Nephron progenitor cell (in vitro differentiated cells): ENCODE data around the gene PDLIM3.
A peak's percentile ranks its signal among the peaks of the same experiment; 100 is the strongest.

ENCODE experiments used
- DNase-seq: peaks from one replicate; pipeline ENCODE4 v3.0.0; 2021
- H3K27ac Mint-ChIP-seq: 2 replicates; pipeline ENCODE4 v1.8.0; 2021; ENCODE audit warnings: mild to moderate bottlenecking, moderate library complexity, mixed read lengths
- H3K27me3 Mint-ChIP-seq: 2 replicates; pipeline ENCODE4 v1.8.0; 2021; ENCODE audit warnings: mild to moderate bottlenecking, low read depth, mixed read lengths; ENCODE audit not compliant: poor library complexity
- H3K36me3 Mint-ChIP-seq: 2 replicates; pipeline ENCODE4 v1.8.0; 2021; ENCODE audit warnings: low read depth, mixed read lengths
- H3K4me1 Mint-ChIP-seq: 2 replicates; pipeline ENCODE4 v1.8.0; 2021; ENCODE audit warnings: mixed read lengths
- H3K4me3 Mint-ChIP-seq: 2 replicates; pipeline ENCODE4 v1.8.0; 2021; ENCODE audit warnings: mild to moderate bottlenecking, moderate library complexity, mixed read lengths
- H3K9me3 Mint-ChIP-seq: 2 replicates; pipeline ENCODE4 v1.8.0; 2021; ENCODE audit warnings: mild to moderate bottlenecking, moderate library complexity, mixed read lengths
- TF ChIP-seq, protein P1 (sequence below): fragments of 200-600 bp; sonication (generic); IDR thresholded peaks from 2 replicates; pipeline ENCODE4 v1.5.0; 2021; ENCODE audit warnings: antibody characterized with exemption

Gene PDLIM3

DNA sequence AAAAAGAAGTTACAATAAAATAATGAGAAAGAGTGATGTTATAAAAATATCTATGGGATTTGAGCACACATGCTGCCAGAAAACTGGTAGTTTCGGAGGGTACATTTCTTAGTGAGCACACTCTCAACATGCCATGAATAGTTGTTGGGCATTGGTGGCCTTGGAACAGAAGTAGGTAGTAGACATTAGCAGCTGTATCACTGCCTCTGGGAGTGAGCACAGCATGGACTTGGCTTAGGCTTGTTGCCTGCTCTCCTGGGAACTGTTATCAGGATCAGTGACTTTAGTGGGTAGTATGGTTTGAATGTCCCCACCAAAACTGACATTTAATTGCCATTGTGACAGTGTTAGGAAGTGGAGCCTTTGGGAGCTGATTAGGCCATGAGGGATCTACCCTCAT is 13.3 kb upstream of the PDLIM3 start:
- no peak overlapping the region for H3K4me3 Mint-ChIP-seq
- H3K36me3 Mint-ChIP-seq, result no peaks in the 10 kb centered on the region
- peaks cover 4% of the 10 kb centered on the region for H3K4me1 Mint-ChIP-seq
- H3K9me3 Mint-ChIP-seq, result peaks cover 5% of the 10 kb centered on the region
- H3K27me3 Mint-ChIP-seq, result no peaks in the 10 kb centered on the region
- TF ChIP-seq, protein P1, sequence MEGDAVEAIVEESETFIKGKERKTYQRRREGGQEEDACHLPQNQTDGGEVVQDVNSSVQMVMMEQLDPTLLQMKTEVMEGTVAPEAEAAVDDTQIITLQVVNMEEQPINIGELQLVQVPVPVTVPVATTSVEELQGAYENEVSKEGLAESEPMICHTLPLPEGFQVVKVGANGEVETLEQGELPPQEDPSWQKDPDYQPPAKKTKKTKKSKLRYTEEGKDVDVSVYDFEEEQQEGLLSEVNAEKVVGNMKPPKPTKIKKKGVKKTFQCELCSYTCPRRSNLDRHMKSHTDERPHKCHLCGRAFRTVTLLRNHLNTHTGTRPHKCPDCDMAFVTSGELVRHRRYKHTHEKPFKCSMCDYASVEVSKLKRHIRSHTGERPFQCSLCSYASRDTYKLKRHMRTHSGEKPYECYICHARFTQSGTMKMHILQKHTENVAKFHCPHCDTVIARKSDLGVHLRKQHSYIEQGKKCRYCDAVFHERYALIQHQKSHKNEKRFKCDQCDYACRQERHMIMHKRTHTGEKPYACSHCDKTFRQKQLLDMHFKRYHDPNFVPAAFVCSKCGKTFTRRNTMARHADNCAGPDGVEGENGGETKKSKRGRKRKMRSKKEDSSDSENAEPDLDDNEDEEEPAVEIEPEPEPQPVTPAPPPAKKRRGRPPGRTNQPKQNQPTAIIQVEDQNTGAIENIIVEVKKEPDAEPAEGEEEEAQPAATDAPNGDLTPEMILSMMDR, result no peak
- DNase-seq, result no peak
- H3K27ac Mint-ChIP-seq, result no peak overlapping the region

DNA sequence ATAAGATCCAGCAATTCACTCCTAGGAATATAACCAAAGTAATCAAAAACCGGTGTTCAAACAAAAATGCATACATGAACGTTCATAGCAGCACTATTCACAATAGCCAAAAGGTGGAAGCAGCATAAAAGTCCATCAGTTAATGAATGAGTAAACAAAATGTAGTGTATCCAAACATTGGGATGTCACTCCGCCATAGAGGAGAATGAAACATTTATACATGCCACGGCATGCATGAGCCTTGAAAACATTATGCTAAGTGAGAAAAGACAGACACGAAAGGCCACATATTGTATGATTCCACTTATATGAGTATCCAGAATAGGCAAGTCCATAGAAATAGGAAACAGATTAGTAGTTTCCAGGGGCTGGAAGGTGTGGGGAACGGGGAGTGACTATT is 11.0 kb upstream of the PDLIM3 start:
- Mint-ChIP-seq H3K9me3 (peaks cover 5% of the 10 kb centered on the region), H3K27me3 (peaks cover 13% of the 10 kb centered on the region), H3K4me3 (no peak overlapping the region), H3K27ac (no peak overlapping the region), H3K4me1 (peaks cover 14% of the 10 kb centered on the region), H3K36me3 (no peaks in the 10 kb centered on the region)
- TF ChIP-seq, protein P1, result no peak
- no peak for DNase-seq

DNA sequence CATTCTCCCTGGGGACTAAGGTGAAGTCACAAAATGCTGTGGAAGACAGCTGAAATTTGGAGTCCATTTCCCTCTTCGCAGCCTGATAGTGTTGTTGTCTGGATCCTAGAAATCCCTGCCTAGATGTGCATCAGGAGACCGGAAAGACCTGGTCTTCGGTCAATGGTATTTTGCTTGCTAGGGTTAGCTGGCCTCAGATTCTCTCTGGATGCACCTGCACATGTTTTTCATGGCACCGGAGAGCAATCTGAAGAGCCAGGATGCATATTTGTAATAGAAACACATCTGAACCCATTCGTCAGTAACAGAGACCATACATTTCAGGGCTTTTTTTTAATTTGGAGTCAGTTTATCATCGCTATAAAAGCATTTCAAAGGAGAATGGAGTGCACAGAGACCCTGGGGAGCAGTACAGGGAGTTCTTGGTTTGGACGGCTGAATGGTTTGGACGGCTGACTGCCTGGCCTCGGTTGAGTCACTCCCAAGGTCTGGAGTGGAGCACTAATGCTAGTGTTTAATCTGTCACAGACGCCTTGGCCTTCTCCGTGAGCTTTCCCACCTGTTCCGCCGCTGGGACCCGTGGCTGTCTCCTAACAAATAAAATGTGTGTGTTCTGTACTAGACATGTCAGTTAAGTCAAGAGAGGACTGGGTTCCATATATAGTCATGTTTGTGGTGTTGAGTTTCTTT is 7.5 kb upstream of the PDLIM3 start:
- Mint-ChIP-seq H3K27ac (no peak overlapping the region), H3K27me3 (peaks cover 13% of the 10 kb centered on the region), H3K9me3 (no peaks in the 10 kb centered on the region), H3K36me3 (no peaks in the 10 kb centered on the region), H3K4me3 (no peak overlapping the region), H3K4me1 (peaks cover 12% of the 10 kb centered on the region)
- TF ChIP-seq, protein P1, result no peak
- peak; percentile 12 for DNase-seq

DNA sequence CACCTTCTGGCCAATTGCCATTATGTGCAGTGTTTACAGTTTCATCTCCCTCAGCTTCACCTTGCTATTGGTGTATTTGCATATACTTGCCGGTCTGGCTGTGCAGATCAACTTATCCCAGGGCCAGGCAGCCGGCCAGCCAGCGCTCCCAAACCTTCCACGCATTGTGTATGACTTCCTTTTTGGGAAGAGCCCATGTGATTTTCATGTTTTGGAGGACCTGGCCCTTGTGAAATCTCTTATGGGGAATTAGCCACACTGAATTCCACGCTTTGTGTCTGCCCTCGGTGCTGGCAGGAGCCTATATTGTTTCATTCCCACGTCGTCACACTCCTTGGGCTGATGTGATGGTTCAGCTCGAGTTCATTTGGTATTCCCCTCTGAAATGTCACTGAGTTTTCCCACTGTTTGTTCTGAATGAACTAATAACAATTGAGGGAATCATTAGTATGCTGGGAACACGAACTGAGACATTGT is 6.0 kb upstream of the PDLIM3 start:
- peaks cover 12% of the 10 kb centered on the region for H3K4me1 Mint-ChIP-seq
- no peak for DNase-seq
- H3K4me3 Mint-ChIP-seq, result no peak overlapping the region
- H3K27me3 Mint-ChIP-seq, result peaks cover 13% of the 10 kb centered on the region
- no peaks in the 10 kb centered on the region for H3K36me3 Mint-ChIP-seq
- no peak overlapping the region for H3K27ac Mint-ChIP-seq
- TF ChIP-seq, protein P1, result no peak
- H3K9me3 Mint-ChIP-seq, result no peaks in the 10 kb centered on the region

DNA sequence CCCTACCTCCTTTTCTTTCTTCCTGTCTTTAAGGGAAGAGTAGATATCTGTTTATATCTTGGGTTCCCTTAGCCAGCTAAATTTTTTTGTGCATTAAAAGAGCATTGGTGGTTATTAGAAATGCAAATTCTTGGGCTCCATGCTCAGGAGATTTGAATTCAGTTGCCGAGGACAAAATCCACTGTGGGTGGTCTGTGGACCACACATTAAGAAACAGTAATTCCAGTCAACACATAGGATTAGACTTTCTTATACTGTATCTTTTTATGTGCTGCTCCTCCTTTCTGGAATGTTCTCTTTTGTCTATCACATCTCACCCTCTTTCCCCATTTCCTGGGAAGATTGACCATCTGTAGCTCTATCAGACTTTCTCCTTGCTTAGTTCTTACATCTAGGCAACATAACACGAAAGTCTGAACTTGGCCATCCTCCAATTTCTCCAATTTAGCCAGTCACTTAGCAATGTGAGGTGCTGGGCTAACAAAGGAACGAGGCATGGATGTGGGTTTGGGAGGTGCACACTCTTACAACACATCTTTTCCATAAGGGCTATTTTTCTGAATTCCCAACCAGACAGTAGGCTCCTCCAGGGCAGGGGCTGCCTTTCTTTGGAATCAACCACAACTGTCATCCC is 5.3 kb upstream of the PDLIM3 start:
- H3K27me3 Mint-ChIP-seq, result peaks cover 13% of the 10 kb centered on the region
- H3K4me1 Mint-ChIP-seq, result peaks cover 16% of the 10 kb centered on the region
- no peak overlapping the region for H3K27ac Mint-ChIP-seq
- H3K36me3 Mint-ChIP-seq, result no peaks in the 10 kb centered on the region
- DNase-seq, result no peak
- H3K9me3 Mint-ChIP-seq, result no peaks in the 10 kb centered on the region
- TF ChIP-seq, protein P1, result no peak
- H3K4me3 Mint-ChIP-seq, result no peak overlapping the region

DNA sequence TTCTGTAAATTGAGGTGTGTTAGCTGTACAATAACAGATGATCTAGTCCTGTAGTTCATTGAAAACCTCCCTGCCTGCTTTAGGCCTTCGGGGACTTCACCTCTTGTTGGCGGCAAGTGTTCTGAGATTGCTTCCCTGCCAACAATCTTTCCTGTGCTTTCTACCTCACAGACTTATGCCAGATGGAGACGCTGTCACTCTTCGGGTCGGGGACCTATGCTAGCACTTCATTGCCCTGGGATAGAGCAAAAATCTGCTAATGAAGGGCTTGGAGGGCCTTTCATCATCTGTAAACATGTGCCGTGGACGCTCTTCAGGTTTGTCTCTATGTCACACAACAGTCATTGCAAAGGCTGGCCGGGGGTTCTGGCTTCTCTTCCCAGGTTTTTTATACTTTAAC is 4.7 kb upstream of the PDLIM3 start:
- TF ChIP-seq, protein P1, result no peak
- H3K27me3 Mint-ChIP-seq, result peaks cover 13% of the 10 kb centered on the region
- no peak overlapping the region for H3K4me3 Mint-ChIP-seq
- no peak overlapping the region for H3K27ac Mint-ChIP-seq
- H3K4me1 Mint-ChIP-seq, result peaks cover 16% of the 10 kb centered on the region
- DNase-seq, result no peak
- H3K9me3 Mint-ChIP-seq, result no peaks in the 10 kb centered on the region
- H3K36me3 Mint-ChIP-seq, result no peaks in the 10 kb centered on the region
